GM19324 (cell line): ENCODE results near the gene LARP1.
A peak's percentile ranks its signal among the peaks of the same experiment; 100 is the strongest.
"Not testable (repeated sequence)": the region's sequence is repeated elsewhere in the genome, so short reads cannot be mapped to it uniquely, and the experiment has no call there.

Experiments
- ATAC-seq: cut with Tn5 transposase; IDR thresholded peaks from one replicate; pipeline ENCODE4 v1.9.1; 2021; ENCODE audit warnings: mild to moderate bottlenecking, moderate library complexity; ENCODE audit not compliant: unreplicated experiment, low FRiP score

The LARP1 gene

GRCh38 chr5:154755361-154756008, at the start of gene LARP1:
Gene LARP1 (plus strand): TSS chr5:154755377. CDS start chr5:154755758, 381 bp downstream.
- ATAC-seq, result peak; percentile 11

- no peak for ATAC-seq
Observed at GRCh38 chr5:154706416-154706815, 48.8 kb upstream of the LARP1 start.

- ATAC-seq, result no peak
Observed at GRCh38 chr5:154707641-154708040, 47.5 kb upstream of the LARP1 start.

GRCh38 chr5:154708207-154708606, 47.0 kb upstream of the LARP1 start:
- ATAC-seq, result no peak

GRCh38 chr5:154708846-154709245, 46.3 kb upstream of the LARP1 start:
- ATAC-seq, result no peak

GRCh38 chr5:154709368-154710305, 45.5 kb upstream of the LARP1 start:
- no peak for ATAC-seq

- no peak for ATAC-seq
Observed at GRCh38 chr5:154712518-154713437, 42.4 kb upstream of the LARP1 start.

- ATAC-seq, result no peak
Observed at GRCh38 chr5:154713615-154714125, 41.5 kb upstream of the LARP1 start.

GRCh38 chr5:154714266-154714986, 40.8 kb upstream of the LARP1 start:
- ATAC-seq, result no peak

- no peak for ATAC-seq
Observed at GRCh38 chr5:154721481-154722058, 33.6 kb upstream of the LARP1 start.

GRCh38 chr5:154722097-154722496, 33.1 kb upstream of the LARP1 start:
- no peak for ATAC-seq

- ATAC-seq, result no peak
Observed at GRCh38 chr5:154722936-154723335, 32.2 kb upstream of the LARP1 start.

- ATAC-seq, result no peak
Observed at GRCh38 chr5:154723740-154724505, 31.3 kb upstream of the LARP1 start.

GRCh38 chr5:154727361-154727760, 27.8 kb upstream of the LARP1 start:
- no peak for ATAC-seq

GRCh38 chr5:154728939-154729588, 26.1 kb upstream of the LARP1 start:
- ATAC-seq, result no peak

- no peak for ATAC-seq
Observed at GRCh38 chr5:154729613-154730012, 25.6 kb upstream of the LARP1 start.

- ATAC-seq, result not testable (repeated sequence)
Observed at GRCh38 chr5:154730761-154731160, 24.4 kb upstream of the LARP1 start.

GRCh38 chr5:154732212-154732611, 23.0 kb upstream of the LARP1 start:
- ATAC-seq, result no peak
